Activated CD8-positive, alpha-beta memory T cell treated with anti-CD3 and anti-CD28 coated beads, Interleukin-2, amount 50 U/mL, for 24 hours (primary cell): ENCODE measurements around the gene CNTNAP5.

Source experiments
- DNase-seq: peaks from one replicate; pipeline ENCODE4 v3.0.0-alpha.2; 2020; ENCODE audit errors: extremely low read depth

Gene CNTNAP5

GRCh38 chr2:124610866-124611265 lies 585.8 kb downstream of the CNTNAP5 start:
- no peak for DNase-seq

DNA sequence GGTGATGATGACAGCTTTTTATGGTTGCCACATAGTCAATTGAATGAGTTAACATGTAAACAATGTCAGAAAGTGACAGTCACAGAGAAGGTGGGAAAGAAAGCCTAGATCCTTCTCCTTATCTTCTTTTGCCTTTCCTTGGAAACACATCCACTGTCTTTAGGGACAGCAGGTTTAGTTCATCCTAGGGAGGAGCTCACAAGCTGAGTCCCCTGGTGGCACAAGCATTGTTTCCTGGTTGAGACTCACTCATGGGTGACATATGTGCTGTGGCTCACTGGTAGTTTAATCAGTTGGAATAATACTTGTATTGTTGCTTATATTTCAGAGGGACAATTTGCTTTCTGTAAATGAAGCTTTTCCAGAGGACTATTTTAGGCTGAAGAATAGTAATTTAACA lies 598.5 kb downstream of the CNTNAP5 start:
- DNase-seq: no peak

GRCh38 chr2:124625561-124625960 lies 600.5 kb downstream of the CNTNAP5 start:
- no peak for DNase-seq

GRCh38 chr2:124626993-124627392 lies 601.9 kb downstream of the CNTNAP5 start:
- no peak for DNase-seq

DNA sequence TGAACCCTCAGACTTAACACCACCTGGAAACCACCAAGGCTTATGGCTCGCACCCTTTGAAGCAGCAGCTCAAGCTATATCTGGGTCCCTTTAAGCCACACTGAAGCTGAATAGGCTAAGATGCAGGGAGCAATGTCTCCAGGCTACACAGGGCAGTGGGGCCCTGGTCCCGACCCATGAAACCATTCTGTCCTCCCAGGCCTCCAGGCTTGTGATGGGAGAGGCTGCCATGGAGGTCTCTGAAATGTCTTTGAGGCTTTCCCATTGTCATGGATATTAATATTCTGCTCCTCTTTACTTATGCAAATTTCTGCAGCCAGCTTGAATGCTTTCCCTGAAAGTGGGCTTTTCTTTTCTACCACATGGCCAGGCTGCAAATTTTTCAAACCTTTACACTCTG lies 608.7 kb downstream of the CNTNAP5 start:
- no peak for DNase-seq

DNA sequence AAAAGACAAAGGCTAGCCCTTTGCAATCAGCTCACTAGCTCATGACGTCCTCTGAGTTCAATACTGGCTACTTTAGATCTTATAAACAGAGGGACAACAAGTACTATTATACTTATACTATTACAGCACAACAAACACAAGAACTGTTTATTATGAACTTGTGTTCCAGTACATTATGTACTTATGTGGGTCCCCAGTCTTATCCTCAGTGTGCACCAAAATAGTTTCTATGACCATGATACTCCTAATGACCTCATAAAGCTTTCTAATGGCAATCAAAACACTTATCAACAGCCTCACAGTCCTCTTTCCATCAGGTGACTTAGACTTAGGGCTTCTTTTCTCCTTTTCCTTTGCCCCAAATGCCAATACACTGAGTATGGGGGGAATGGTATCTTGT lies 614.4 kb downstream of the CNTNAP5 start:
- DNase-seq: no peak

- no peak for DNase-seq
Measured at GRCh38 chr2:124640221-124640750, 615.2 kb downstream of the CNTNAP5 start.

DNA sequence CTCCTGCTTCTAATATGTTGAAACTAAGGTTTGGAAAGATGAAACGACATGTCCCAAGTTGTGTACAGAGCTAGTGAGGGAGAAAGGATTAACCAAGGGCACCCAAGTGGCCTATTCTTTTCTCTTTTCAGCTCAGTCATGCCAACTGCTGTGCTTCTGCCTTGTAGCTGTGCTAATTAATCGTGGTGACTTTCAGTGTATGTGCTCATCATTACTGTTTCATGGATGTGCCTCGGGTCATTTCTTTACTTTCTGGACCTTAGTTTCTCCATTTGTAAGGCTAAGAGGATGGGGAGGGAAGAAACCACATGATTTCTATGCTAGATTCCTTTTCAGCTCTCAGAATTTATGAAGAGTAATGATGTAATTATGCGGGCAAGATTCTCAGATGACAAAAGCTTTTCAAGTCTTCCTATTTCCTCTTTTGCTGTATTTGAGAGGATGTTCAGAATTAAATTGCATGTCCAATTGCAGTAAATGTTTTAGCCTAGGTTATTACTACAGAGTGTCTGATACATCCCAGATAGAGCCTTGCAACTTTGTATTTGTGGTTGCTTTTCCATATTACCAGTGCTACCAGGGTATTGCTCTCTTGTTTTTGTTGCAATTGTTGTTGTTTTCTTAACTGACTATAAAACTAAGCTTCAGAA lies 621.2 kb downstream of the CNTNAP5 start:
- DNase-seq: no peak

DNA sequence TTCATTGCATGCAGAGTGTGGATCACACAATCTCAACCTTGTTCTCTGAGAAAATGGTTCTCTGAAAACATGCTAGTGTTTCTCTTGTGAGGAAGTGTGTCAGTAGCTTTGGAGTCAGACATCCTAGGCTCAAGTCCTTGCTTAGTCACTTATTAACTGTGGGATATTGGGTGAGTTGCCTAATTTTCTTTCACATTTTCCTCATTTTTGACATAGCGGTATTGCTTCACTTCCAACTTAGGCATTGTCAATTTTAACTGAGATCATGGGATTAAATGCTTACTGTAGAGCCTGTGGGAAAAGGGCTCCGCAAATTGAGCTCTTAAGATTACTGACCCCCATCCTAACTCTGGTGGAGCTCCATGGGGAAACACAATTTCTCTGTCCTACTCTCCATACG lies 622.2 kb downstream of the CNTNAP5 start:
- DNase-seq: no peak

- DNase-seq: no peak
Measured at GRCh38 chr2:124647663-124648062, 622.6 kb downstream of the CNTNAP5 start.

- DNase-seq: no peak
Measured at GRCh38 chr2:124649001-124649400, 623.9 kb downstream of the CNTNAP5 start.

DNA sequence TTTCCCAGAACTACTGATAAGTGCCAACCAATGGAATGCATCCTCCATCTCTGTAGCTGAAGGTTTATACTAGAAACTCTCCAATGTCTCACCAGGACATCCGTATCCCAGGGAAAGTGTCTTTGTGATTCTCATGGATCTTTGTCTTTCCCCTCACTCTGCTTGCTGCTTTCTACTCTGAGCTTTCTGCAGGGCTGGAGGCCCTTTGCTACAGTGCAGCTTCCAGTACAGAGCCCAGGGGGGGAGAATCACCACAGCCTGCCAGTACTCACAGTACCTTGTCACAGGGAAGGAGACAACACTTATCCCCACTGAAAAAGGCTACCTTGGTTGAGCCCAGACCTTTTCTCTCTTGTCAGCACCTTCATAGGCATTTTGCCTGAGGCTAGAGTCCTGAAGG lies 627.0 kb downstream of the CNTNAP5 start:
- no peak for DNase-seq

DNA sequence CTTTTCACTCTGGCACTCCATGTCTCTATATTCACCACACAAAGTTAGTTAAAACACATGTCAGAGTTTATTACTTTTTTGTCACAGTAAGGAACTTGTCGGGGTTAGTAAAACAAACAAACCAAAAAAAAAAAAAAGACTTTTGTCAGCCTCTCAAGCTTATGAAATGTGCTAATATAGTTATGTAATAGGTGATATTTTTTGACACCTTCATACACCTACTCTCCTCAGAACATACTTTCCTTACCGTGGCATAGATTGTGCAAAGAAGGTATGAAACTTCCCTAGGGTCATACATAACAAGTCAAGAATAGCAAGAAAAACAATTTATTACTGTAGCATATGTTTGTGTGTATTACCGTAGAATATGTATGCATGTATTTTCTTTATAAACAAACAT lies 633.3 kb downstream of the CNTNAP5 start:
- DNase-seq: no peak

DNA sequence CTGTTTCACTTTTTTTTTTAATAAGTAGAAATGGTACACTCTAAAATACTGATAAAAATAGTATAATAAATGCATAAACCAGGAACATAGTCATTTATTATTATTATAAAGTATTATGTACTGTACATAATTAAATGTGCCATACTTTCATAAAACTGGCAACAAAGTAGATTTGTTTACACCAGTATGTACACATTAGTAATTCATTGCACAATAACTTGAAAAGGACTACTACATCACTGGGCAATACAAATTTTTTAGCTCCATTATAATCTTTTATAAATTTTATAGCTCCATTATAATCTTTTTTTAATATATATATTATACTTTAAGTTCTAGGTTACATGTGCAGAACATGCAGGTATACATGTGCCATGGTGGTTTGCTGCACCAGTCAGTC lies 636.5 kb downstream of the CNTNAP5 start:
- DNase-seq: no peak

DNA sequence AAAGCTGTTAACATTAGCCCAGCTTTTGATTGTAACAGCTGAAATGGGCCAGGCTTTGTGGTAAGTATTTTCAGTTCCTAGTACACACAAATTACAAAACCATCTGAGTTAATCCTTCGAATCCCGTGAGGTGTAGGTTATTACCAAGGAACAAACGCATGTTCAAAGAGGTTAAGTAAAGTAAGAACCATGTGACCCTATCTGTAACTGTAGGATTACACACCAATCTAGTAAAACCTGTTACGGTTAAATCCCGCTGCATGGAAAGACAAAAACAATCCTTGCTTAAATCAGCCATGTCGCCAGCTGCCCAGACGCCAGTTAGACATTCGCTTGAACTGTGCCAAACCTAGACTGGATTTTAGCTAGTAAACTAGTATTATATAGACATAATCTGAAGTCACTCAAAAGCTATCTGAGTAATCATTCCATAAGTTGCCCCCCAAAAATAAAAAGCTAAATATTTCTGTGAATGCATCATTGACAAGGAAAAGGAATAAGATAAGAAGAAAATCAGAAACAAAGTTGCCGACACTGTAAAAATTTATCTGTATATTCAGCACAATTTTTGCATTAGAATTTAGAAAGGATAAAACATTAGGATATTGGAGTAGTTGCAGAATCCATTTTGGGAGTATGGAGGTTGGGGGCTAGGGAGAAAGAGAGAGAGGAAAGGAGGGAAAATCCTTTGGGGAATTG lies 638.0 kb downstream of the CNTNAP5 start:
- DNase-seq: no peak

DNA sequence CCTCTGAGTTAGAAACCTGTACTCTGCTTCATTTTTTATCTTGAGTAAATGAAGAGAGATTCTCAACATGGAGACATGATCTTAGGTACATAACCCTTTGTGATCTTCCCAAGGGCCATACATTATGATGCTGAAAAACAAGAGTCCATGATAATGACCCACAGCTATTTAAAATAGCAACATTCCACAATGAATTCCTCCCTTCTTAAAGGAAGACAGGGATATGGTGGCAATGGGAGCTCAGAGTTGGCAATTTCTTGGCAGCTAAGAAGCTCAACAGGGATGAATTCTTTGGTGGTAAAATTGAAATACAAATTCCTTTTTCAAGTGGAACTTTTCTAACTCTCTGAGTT lies 638.5 kb downstream of the CNTNAP5 start:
- no peak for DNase-seq

DNA sequence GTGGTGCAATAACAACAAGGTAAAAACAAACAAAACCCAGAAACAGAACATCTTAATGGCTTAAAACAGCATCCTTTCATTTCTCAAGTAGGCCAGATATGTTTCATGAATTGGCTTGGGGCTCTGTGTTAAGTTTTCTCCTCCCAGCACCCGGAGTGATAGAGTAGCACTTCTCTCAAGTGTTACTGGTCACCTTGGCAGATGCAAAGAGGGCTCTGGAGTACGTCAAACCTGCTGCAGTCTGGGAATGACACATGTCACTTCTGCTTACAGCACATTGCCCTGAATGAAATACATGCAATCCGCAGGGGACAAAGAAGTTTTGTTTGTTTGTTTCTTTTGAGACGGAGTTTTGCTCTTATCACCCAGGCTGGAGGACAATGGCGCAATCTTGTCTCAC lies 639.3 kb downstream of the CNTNAP5 start:
- DNase-seq: no peak

DNA sequence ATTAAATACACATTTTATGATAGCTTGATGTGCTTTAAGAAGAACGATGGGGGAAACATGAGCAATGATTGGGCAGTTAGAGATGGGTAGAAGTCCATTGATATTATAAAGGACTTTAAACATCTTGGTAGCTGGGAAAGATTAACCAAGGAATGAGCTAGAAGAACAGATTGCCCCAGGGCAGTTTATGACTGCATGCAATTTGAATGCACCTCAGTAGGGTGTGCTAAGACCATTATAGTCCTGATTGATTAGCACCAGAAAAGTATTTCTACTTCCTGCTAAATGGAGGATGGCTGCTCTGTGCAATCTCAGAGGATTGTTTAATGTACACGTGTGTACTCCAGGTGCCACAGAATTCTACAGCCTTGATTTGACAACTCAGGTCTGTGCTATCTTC lies 641.9 kb downstream of the CNTNAP5 start:
- no peak for DNase-seq

DNA sequence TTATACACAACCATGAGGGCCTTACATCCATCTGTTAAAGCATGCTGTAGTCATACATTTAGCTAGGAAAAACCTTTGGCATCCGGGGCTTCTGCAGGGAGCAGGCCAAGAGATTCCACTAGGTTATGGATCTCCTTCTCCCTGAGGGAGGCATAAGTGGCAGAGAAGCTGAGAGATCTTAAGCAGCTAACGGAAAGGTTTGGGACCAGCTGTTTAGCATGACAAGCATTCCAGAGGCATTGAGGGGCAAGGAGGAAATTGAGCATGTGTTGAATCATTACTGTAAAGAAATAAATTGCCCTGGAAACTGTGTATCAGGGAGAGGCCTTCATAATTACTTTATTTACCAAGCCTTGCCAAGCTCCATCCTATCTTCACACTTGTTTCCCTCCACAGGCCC lies 643.1 kb downstream of the CNTNAP5 start:
- no peak for DNase-seq

DNA sequence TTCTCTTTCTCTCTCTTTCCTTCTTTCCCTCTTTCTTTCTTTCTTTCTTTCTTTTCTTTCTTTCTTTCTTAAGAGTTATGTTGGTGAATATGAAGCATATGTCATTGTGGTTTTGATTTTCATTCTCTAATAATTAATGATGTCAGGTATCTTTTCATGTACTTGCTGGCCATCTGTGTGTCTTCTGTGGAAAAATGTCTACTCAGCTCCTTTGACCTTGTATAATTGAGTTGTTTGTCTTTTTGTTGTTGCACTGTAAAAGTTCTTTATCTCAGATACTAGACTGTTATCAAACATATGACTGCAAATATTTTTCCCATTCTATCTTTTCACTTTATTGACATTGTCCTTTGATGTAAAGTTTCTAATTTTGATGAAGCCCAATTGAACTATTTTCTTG lies 645.1 kb downstream of the CNTNAP5 start:
- DNase-seq: no peak

- DNase-seq: no peak
Measured at GRCh38 chr2:124678043-124678442, 653.0 kb downstream of the CNTNAP5 start.

DNA sequence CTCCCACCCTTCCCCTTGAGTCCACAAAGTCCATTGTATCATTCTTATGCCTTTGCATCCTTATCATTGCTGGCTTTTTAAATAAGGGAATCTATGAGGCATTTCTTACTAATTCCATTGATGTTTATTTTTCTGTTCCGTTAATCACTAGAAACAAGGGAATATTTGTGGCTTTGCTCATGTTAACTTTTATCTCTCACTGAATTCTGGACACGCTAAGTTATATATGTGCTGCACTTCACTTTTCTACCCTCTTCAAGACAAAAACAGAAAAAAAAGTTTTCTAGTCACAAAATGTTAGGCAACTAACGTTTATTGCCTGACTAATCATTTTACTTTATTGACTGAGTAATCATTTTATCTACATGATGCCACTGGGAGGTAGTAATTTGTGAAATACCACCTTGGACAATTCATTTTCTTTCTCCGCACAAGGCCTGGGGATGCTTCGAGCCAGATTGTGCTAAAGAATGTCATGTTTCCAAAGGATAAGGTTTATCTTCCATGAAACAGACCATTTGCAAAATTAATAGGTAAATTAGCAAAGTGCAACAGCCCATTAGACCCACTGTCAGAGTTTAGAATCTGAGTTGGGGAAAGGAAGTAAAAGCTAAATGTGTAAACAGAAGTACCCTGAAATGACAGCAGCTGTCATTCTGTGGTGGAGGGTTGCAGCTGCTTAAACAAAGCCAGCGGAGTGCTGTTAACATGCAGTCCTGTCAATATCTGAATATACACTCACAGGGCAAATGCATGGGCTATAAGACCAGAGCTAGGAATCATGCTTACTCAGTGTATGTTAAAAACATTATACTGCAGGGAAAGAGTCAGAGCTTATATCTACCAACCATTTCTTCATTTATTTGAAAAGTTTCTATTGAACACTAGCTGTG lies 658.7 kb downstream of the CNTNAP5 start:
- DNase-seq: no peak

DNA sequence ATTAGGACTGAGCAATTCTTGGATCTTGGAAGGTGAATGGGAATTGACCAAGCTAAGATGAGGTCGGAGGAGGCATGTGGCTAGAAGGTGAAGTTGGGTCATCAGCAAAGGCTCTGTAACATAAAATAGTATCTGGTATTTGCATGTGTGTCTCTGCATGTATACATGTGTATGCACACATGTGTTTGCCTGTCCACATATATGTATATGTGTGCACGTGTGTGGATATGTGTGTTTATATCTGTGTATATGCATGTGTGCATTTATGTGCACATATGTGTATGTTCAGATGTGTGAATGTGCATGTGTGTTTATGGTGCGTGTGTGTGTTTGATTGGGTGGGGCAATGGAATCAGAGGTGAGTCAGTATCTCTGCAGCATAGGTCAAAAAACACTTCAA lies 664.3 kb downstream of the CNTNAP5 start:
- DNase-seq: no peak
